ENCODE data around the gene VRK2.

VRK2 gene

DNA sequence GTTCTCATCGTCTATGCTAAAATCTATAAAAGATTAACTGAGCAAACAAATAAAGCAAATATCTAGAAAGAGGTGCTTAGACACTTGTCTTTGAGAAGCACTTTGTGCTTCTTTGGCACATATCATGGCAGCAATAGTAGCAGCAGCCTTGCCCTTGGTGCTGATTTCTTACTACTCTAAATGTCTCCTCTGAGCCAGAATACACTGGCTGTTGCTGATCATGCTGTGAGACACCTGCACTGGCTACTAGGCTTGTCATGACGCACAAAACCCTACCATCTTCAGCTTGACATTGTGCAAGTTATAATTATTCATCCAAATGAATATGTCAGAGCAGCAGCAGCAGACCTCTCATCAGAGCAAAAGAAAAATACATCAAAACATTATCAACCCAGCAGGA is 147.9 kb downstream of the VRK2 start:
- no peak overlapping the region for H4K8ac ChIP-seq (ENCODE audit: low read depth, low read length)
- no peak overlapping the region for H2AFZ ChIP-seq (ENCODE audit: insufficient read depth, low read length, poor library complexity)
- no peak overlapping the region for H2BK5ac ChIP-seq (ENCODE audit: low read depth, low read length, poor library complexity)
- no peak for DNase-seq
- H3K4me1 ChIP-seq (ENCODE audit: control insufficient read depth in 1 of 2, insufficient read depth in 2 of 2, low read length in 2 of 2): no peaks in the 10 kb centered on the region
- no peak overlapping the region for H4K91ac ChIP-seq (ENCODE audit: low read depth, low read length)
- no peak overlapping the region for H2AK5ac ChIP-seq (ENCODE audit: low read length)
- no peak overlapping the region for H3K14ac ChIP-seq (ENCODE audit: low read length)
- H3K9ac ChIP-seq (ENCODE audit: low read length): no peak overlapping the region
- H3K4me2 ChIP-seq (ENCODE audit: low read length): no peak overlapping the region
- H3K9me3 ChIP-seq (ENCODE audit: insufficient read depth, low read depth, low read length): no peaks in the 10 kb centered on the region
- no peak overlapping the region for H2BK120ac ChIP-seq (ENCODE audit: insufficient read depth, low read length, poor library complexity)
- no peaks in the 10 kb centered on the region for H3K79me1 ChIP-seq (ENCODE audit: low read length)
- no peak overlapping the region for H3K4ac ChIP-seq (ENCODE audit: low read depth, low read length)
- H3K27ac ChIP-seq (ENCODE audit: low read depth, low read length): no peak overlapping the region
- H3K36me3 ChIP-seq (ENCODE audit: control insufficient read depth in 1 of 2, insufficient read depth in 2 of 2, low read length in 2 of 2): peaks cover 1 to 2% of the 10 kb centered on the region in 2 experiments
- H3K23ac ChIP-seq (ENCODE audit: low read length): no peak overlapping the region
- WGBS (ENCODE audit: extremely low coverage, insufficient coverage, insufficient read length): no CpG with 5 or more reads among the region's 2 CpGs
- H3K4me3 ChIP-seq (ENCODE audit: low read depth, low read length): no peak overlapping the region
- H2BK12ac ChIP-seq (ENCODE audit: low read length): no peak overlapping the region
- no peaks in the 10 kb centered on the region for H3K27me3 ChIP-seq (ENCODE audit: insufficient read depth, low read length)
- no peaks in the 10 kb centered on the region for H3K79me2 ChIP-seq (ENCODE audit: control insufficient read depth, insufficient read depth, low read length, poor library complexity)
- no peak overlapping the region for H4K12ac ChIP-seq (ENCODE audit: low read depth, low read length)
- H3K18ac ChIP-seq (ENCODE audit: low read length): no peak overlapping the region

DNA sequence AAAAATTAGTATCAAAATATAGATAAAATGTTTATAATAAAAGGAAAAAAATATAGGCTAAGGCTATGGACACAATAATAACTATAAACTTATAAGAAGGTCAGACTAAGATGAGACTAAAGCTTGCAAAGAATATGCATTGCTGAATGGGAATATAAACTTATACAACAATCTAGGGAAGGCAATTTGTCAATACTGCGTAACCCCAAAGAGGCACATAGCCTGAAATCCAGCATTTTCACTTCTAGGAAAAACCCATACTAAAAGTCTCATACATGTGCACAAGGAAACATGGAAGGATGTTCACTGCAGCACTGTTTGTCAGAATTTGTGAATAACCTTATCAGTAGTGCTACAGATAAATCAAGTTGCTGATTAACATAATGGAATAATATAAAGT is 149.1 kb downstream of the VRK2 start:
- H4K91ac ChIP-seq (ENCODE audit: low read depth, low read length): no peak overlapping the region
- H2AK5ac ChIP-seq (ENCODE audit: low read length): no peak overlapping the region
- DNase-seq: no peak
- no peak overlapping the region for H2AFZ ChIP-seq (ENCODE audit: insufficient read depth, low read length, poor library complexity)
- H3K23ac ChIP-seq (ENCODE audit: low read length): no peak overlapping the region
- H3K9me3 ChIP-seq (ENCODE audit: insufficient read depth, low read depth, low read length): no peaks in the 10 kb centered on the region
- H3K79me2 ChIP-seq (ENCODE audit: control insufficient read depth, insufficient read depth, low read length, poor library complexity): no peaks in the 10 kb centered on the region
- H2BK120ac ChIP-seq (ENCODE audit: insufficient read depth, low read length, poor library complexity): no peak overlapping the region
- no peak overlapping the region for H2BK5ac ChIP-seq (ENCODE audit: low read depth, low read length, poor library complexity)
- H3K36me3 ChIP-seq (ENCODE audit: control insufficient read depth in 1 of 2, insufficient read depth in 2 of 2, low read length in 2 of 2): peaks cover 1 to 2% of the 10 kb centered on the region in 2 experiments
- no peaks in the 10 kb centered on the region for H3K79me1 ChIP-seq (ENCODE audit: low read length)
- H4K12ac ChIP-seq (ENCODE audit: low read depth, low read length): no peak overlapping the region
- no peak overlapping the region for H3K4me2 ChIP-seq (ENCODE audit: low read length)
- H3K27me3 ChIP-seq (ENCODE audit: insufficient read depth, low read length): no peaks in the 10 kb centered on the region
- H3K9ac ChIP-seq (ENCODE audit: low read length): no peak overlapping the region
- no peak overlapping the region for H3K18ac ChIP-seq (ENCODE audit: low read length)
- no peak overlapping the region for H3K4ac ChIP-seq (ENCODE audit: low read depth, low read length)
- no peak overlapping the region for H2BK12ac ChIP-seq (ENCODE audit: low read length)
- no peak overlapping the region for H3K27ac ChIP-seq (ENCODE audit: low read depth, low read length)
- no peak overlapping the region for H3K4me3 ChIP-seq (ENCODE audit: low read depth, low read length)
- WGBS (ENCODE audit: extremely low coverage, insufficient coverage, insufficient read length): no CpG with 5 or more reads among the region's 1 CpG
- H3K14ac ChIP-seq (ENCODE audit: low read length): no peak overlapping the region
- H4K8ac ChIP-seq (ENCODE audit: low read depth, low read length): no peak overlapping the region
- H3K4me1 ChIP-seq (ENCODE audit: control insufficient read depth in 1 of 2, insufficient read depth in 2 of 2, low read length in 2 of 2): no peaks in the 10 kb centered on the region

- WGBS (ENCODE audit: extremely low coverage, insufficient coverage, insufficient read length): no CpG with 5 or more reads among the region's 2 CpGs
Observed at GRCh38 chr2:58197894-58198293, 151.3 kb downstream of the VRK2 start.

GRCh38 chr2:58202404-58202803 is 155.8 kb downstream of the VRK2 start:
- H3K9ac ChIP-seq (ENCODE audit: low read length): no peak overlapping the region

More at GRCh38 chr2:58197894-58198293, 151.3 kb downstream of the VRK2 start:
- no peak overlapping the region for H3K27ac ChIP-seq (ENCODE audit: low read depth, low read length)
- no peak overlapping the region for H2BK5ac ChIP-seq (ENCODE audit: low read depth, low read length, poor library complexity)
- H3K9ac ChIP-seq (ENCODE audit: low read length): no peak overlapping the region
- H3K14ac ChIP-seq (ENCODE audit: low read length): no peak overlapping the region
- no peaks in the 10 kb centered on the region for H3K27me3 ChIP-seq (ENCODE audit: insufficient read depth, low read length)
- H2AK5ac ChIP-seq (ENCODE audit: low read length): no peak overlapping the region
- H3K4me2 ChIP-seq (ENCODE audit: low read length): no peak overlapping the region
- no peak overlapping the region for H3K23ac ChIP-seq (ENCODE audit: low read length)
- no peak overlapping the region for H2AFZ ChIP-seq (ENCODE audit: insufficient read depth, low read length, poor library complexity)
- H3K4me1 ChIP-seq (ENCODE audit: control insufficient read depth in 1 of 2, insufficient read depth in 2 of 2, low read length in 2 of 2): no peaks in the 10 kb centered on the region
- H2BK120ac ChIP-seq (ENCODE audit: insufficient read depth, low read length, poor library complexity): no peak overlapping the region
- no peaks in the 10 kb centered on the region for H3K79me1 ChIP-seq (ENCODE audit: low read length)
- no peak for DNase-seq
- no peak overlapping the region for H3K4me3 ChIP-seq (ENCODE audit: low read depth, low read length)
- H3K9me3 ChIP-seq (ENCODE audit: insufficient read depth, low read depth, low read length): no peaks in the 10 kb centered on the region
- no peak overlapping the region for H4K91ac ChIP-seq (ENCODE audit: low read depth, low read length)
- H3K79me2 ChIP-seq (ENCODE audit: control insufficient read depth, insufficient read depth, low read length, poor library complexity): no peaks in the 10 kb centered on the region
- H3K4ac ChIP-seq (ENCODE audit: low read depth, low read length): no peak overlapping the region
- no peak overlapping the region for H4K12ac ChIP-seq (ENCODE audit: low read depth, low read length)
- no peak overlapping the region for H3K18ac ChIP-seq (ENCODE audit: low read length)
- H2BK12ac ChIP-seq (ENCODE audit: low read length): no peak overlapping the region
- no peak overlapping the region for H4K8ac ChIP-seq (ENCODE audit: low read depth, low read length)
- peaks cover 1 to 2% of the 10 kb centered on the region in 2 experiments for H3K36me3 ChIP-seq (ENCODE audit: control insufficient read depth in 1 of 2, insufficient read depth in 2 of 2, low read length in 2 of 2)

More at GRCh38 chr2:58202404-58202803, 155.8 kb downstream of the VRK2 start:
- Histone ChIP-seq H3K4me1 (ENCODE audit: control insufficient read depth in 1 of 2, insufficient read depth in 2 of 2, low read length in 2 of 2) (no peaks in the 10 kb centered on the region), H2AK5ac (ENCODE audit: low read length) (no peak overlapping the region), H3K27me3 (ENCODE audit: insufficient read depth, low read length) (no peaks in the 10 kb centered on the region), H3K36me3 (ENCODE audit: control insufficient read depth in 1 of 2, insufficient read depth in 2 of 2, low read length in 2 of 2) (peaks cover 1 to 2% of the 10 kb centered on the region in 2 experiments), H3K4me2 (ENCODE audit: low read length) (no peak overlapping the region), H3K18ac (ENCODE audit: low read length) (no peak overlapping the region), H2BK120ac (ENCODE audit: insufficient read depth, low read length, poor library complexity) (no peak overlapping the region), H4K12ac (ENCODE audit: low read depth, low read length) (no peak overlapping the region), H3K79me2 (ENCODE audit: control insufficient read depth, insufficient read depth, low read length, poor library complexity) (no peaks in the 10 kb centered on the region), H2BK12ac (ENCODE audit: low read length) (no peak overlapping the region), H3K27ac (ENCODE audit: low read depth, low read length) (no peak overlapping the region), H2BK5ac (ENCODE audit: low read depth, low read length, poor library complexity) (no peak overlapping the region), H3K23ac (ENCODE audit: low read length) (no peak overlapping the region), H2AFZ (ENCODE audit: insufficient read depth, low read length, poor library complexity) (no peak overlapping the region), H3K14ac (ENCODE audit: low read length) (no peak overlapping the region), H4K8ac (ENCODE audit: low read depth, low read length) (no peak overlapping the region), H3K4me3 (ENCODE audit: low read depth, low read length) (no peak overlapping the region), H3K79me1 (ENCODE audit: low read length) (no peaks in the 10 kb centered on the region), H4K91ac (ENCODE audit: low read depth, low read length) (no peak overlapping the region), H3K4ac (ENCODE audit: low read depth, low read length) (no peak overlapping the region), H3K9me3 (ENCODE audit: insufficient read depth, low read depth, low read length) (no peaks in the 10 kb centered on the region)
- WGBS (ENCODE audit: extremely low coverage, insufficient coverage, insufficient read length): no CpG with 5 or more reads among the region's 1 CpG
- DNase-seq: no peak

Measured in trophoblast cell (in vitro differentiated cells and primary cell).